Chondrocyte (in vitro differentiated cells): Measurements from ENCODE around the gene PDZD2. TPM values are rescaled to one million over a fixed set of nuclear protein-coding genes. Genes with fewer than 3 reads are reported as not detected.

Experiments
- DNase-seq: peaks from one replicate; pipeline ENCODE4 v3.0.0; 2021; ENCODE audit warnings: mixed read lengths, low spot score
- H3K27ac Mint-ChIP-seq: one replicate; pipeline ENCODE4 v1.8.0; 2021; ENCODE audit warnings: mild to moderate bottlenecking, moderate library complexity, mixed read lengths; ENCODE audit not compliant: unreplicated experiment
- H3K27me3 Mint-ChIP-seq: 2 replicates; pipeline ENCODE4 v1.8.0; 2021; ENCODE audit warnings: low read depth, mixed read lengths
- H3K36me3 Mint-ChIP-seq: 2 replicates; pipeline ENCODE4 v1.8.0; 2021; ENCODE audit warnings: low read depth, mixed read lengths
- H3K4me1 Mint-ChIP-seq: 2 replicates; pipeline ENCODE4 v1.8.0; 2021; ENCODE audit warnings: low read depth, mild to moderate bottlenecking, mixed read lengths
- H3K4me3 Mint-ChIP-seq: one replicate; pipeline ENCODE4 v1.8.0; 2021; ENCODE audit warnings: mild to moderate bottlenecking, moderate library complexity, mixed read lengths; ENCODE audit not compliant: unreplicated experiment
- H3K9me3 Mint-ChIP-seq: 2 replicates; pipeline ENCODE4 v1.8.0; 2021; ENCODE audit warnings: low read depth, mixed read lengths
- total RNA-seq: library from RNA; stranded (reverse); gene quantifications from 3 replicates; pipeline ENCODE4 v1.2.1, GENCODE V29; 2021
- TF ChIP-seq, protein P1 (sequence below): fragments of 200-600 bp; sonication (generic); IDR thresholded peaks from 2 replicates; pipeline ENCODE4 v1.5.0; 2021; ENCODE audit warnings: antibody characterized with exemption, mild to moderate bottlenecking, moderate library complexity

The PDZD2 gene
- total RNA-seq, 1 donor from 2014 or later: 30.9 TPM

- peaks cover 39% of the 10 kb centered on the region for H3K27me3 Mint-ChIP-seq
- no peaks in the 10 kb centered on the region for H3K4me1 Mint-ChIP-seq
- H3K36me3 Mint-ChIP-seq: no peaks in the 10 kb centered on the region
- TF ChIP-seq, protein P1, sequence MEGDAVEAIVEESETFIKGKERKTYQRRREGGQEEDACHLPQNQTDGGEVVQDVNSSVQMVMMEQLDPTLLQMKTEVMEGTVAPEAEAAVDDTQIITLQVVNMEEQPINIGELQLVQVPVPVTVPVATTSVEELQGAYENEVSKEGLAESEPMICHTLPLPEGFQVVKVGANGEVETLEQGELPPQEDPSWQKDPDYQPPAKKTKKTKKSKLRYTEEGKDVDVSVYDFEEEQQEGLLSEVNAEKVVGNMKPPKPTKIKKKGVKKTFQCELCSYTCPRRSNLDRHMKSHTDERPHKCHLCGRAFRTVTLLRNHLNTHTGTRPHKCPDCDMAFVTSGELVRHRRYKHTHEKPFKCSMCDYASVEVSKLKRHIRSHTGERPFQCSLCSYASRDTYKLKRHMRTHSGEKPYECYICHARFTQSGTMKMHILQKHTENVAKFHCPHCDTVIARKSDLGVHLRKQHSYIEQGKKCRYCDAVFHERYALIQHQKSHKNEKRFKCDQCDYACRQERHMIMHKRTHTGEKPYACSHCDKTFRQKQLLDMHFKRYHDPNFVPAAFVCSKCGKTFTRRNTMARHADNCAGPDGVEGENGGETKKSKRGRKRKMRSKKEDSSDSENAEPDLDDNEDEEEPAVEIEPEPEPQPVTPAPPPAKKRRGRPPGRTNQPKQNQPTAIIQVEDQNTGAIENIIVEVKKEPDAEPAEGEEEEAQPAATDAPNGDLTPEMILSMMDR: no peak
- no peak overlapping the region for H3K27ac Mint-ChIP-seq
- H3K9me3 Mint-ChIP-seq: no peaks in the 10 kb centered on the region
- DNase-seq: no peak
- no peak overlapping the region for H3K4me3 Mint-ChIP-seq
Measured at GRCh38 chr5:31698673-31699072, 59.7 kb downstream of the PDZD2 start.

DNA sequence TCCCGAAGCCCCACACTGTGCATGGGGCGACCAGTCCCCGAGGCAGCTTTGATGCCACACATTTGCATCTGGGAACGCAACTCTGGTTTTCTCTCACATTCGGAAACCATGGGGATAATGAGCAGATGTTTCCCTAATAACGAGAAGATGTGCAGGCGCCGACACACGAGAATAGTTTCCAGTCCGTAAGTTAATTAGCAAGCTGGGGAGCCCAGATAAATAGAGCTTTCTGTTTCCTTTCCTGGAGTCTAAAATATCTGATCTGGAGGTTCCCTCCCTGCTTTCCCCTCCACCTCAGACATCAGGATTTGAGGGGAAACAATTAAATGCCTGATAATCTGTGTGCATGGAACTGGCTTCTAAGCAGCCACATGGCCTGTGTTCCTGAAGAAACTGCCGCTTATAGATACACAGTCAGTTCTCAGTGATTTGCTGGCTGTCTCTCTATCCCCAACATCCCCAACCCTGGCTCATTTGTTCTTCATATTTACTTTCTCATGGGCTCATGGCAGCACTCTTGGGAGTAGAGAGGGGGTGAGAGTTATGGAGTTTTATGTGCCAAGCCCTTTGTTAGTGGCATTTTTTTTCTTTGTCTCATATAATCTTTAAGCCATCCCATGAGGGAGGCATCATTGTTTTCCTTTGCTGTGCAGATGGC, 62.8 kb downstream of the PDZD2 start:
- no peak overlapping the region for H3K27ac Mint-ChIP-seq
- no peak overlapping the region for H3K4me3 Mint-ChIP-seq
- TF ChIP-seq, protein P1: no peak
- H3K27me3 Mint-ChIP-seq: peaks cover 34% of the 10 kb centered on the region
- no peaks in the 10 kb centered on the region for H3K4me1 Mint-ChIP-seq
- peaks cover 2% of the 10 kb centered on the region for H3K36me3 Mint-ChIP-seq
- no peaks in the 10 kb centered on the region for H3K9me3 Mint-ChIP-seq
- no peak for DNase-seq

DNA sequence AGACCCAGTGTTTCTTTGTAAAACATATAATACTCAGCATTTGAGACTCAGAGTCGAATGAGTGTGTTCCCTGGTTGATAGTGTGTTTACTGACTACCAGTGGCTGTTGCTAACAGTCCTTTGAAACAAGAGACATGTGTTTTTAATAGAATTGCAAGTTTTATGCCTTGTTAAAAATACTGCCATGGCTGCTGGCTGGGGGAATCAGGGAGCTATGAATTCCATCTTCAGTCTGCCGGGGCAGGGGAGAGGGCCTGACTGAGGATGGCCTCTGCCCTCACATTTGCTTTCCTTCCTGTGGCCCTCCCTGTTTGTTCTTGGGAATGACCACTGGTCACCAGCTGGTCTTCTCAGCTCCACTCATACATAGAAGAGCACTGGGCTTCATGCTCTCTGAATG, 63.8 kb downstream of the PDZD2 start:
- H3K9me3 Mint-ChIP-seq: no peaks in the 10 kb centered on the region
- peaks cover 2% of the 10 kb centered on the region for H3K36me3 Mint-ChIP-seq
- H3K27ac Mint-ChIP-seq: no peak overlapping the region
- no peak overlapping the region for H3K4me3 Mint-ChIP-seq
- no peaks in the 10 kb centered on the region for H3K4me1 Mint-ChIP-seq
- TF ChIP-seq, protein P1: no peak
- H3K27me3 Mint-ChIP-seq: peaks cover 29% of the 10 kb centered on the region
- no peak for DNase-seq

DNA sequence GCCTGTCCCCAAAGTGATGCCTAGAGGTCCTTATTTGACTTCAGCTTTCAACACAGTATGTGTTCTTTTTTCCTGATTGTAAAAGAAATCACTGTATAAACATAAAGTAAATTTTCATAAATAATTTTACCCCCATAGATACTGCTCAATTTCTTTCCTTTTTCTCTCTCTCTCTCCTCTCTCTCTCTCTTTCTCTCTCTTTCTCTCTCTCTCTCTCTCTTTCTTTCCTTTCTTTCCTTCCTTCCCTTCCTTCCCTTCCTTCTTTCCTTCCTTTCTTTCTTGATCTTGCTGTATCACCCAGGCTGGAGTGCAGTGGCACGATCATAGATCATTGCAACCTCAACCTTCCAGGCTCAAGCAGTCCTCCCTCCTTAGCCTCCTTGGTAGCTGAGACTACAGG, 64.8 kb downstream of the PDZD2 start:
- H3K4me1 Mint-ChIP-seq: no peaks in the 10 kb centered on the region
- peaks cover 2% of the 10 kb centered on the region for H3K36me3 Mint-ChIP-seq
- DNase-seq: no peak
- TF ChIP-seq, protein P1: no peak
- H3K4me3 Mint-ChIP-seq: no peak overlapping the region
- no peaks in the 10 kb centered on the region for H3K9me3 Mint-ChIP-seq
- H3K27me3 Mint-ChIP-seq: peaks cover 29% of the 10 kb centered on the region
- H3K27ac Mint-ChIP-seq: no peak overlapping the region

DNA sequence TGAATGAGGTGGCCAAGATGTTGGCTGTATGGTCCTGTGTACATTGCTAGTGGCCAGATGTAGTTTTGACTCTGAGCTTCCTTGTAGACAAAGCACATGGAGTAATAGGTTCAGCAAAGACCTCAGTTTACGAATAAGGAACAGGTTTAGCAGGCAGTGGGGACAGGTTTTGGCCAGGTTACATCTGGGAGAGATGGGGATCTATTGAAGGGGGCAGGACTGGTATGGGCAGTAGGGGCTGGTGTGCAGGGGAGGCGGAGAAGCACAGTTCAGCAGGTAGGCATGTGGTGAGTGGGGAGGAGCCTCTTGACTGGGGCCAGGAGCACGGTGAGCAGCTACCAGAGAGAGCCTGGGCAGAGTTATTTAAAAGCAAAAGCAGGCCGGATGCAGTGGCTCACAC, 67.3 kb downstream of the PDZD2 start:
- TF ChIP-seq, protein P1: no peak

More for the DNA sequence above, 67.3 kb downstream of the PDZD2 start:
- H3K4me1 Mint-ChIP-seq: no peaks in the 10 kb centered on the region
- no peak overlapping the region for H3K27ac Mint-ChIP-seq
- H3K36me3 Mint-ChIP-seq: peaks cover 2% of the 10 kb centered on the region
- H3K9me3 Mint-ChIP-seq: no peaks in the 10 kb centered on the region
- DNase-seq: no peak
- no peak overlapping the region for H3K4me3 Mint-ChIP-seq
- peaks cover 16% of the 10 kb centered on the region for H3K27me3 Mint-ChIP-seq
